CD1c-positive myeloid dendritic cell (primary cell): ENCODE results near the gene FBL.
"Not testable (repeated sequence)": the region's sequence is repeated elsewhere in the genome, so short reads cannot be mapped to it uniquely, and the experiment has no call there.

Experiments used
- DNase-seq: peaks from one replicate; pipeline ENCODE4 v3.0.0-alpha.2; 2016; ENCODE audit errors: extremely low spot score

FBL gene

GRCh38 chr19:39876486-39876885 lies 30.3 kb upstream of the FBL start:
- not testable (repeated sequence) for DNase-seq

- not testable (repeated sequence) for DNase-seq
Measured at GRCh38 chr19:39875401-39875864, 29.3 kb upstream of the FBL start.

- no peak for DNase-seq
Measured at GRCh38 chr19:39874404-39874803, 28.2 kb upstream of the FBL start.

- no peak for DNase-seq
Measured at GRCh38 chr19:39873385-39873784, 27.2 kb upstream of the FBL start.

- no peak for DNase-seq
Measured at GRCh38 chr19:39871886-39872866, 26.0 kb upstream of the FBL start.

GRCh38 chr19:39871362-39871761 lies 25.2 kb upstream of the FBL start:
- no peak for DNase-seq

- no peak for DNase-seq
Measured at GRCh38 chr19:39870171-39870971, 24.2 kb upstream of the FBL start.

GRCh38 chr19:39867952-39868351 lies 21.8 kb upstream of the FBL start:
- DNase-seq = no peak

GRCh38 chr19:39867133-39867532 lies 21.0 kb upstream of the FBL start:
- DNase-seq = no peak

- no peak for DNase-seq
Measured at GRCh38 chr19:39865953-39866352, 19.8 kb upstream of the FBL start.

GRCh38 chr19:39865186-39865585 lies 19.0 kb upstream of the FBL start:
- DNase-seq = no peak

- DNase-seq = no peak
Measured at GRCh38 chr19:39864118-39864517, 17.9 kb upstream of the FBL start.

GRCh38 chr19:39858541-39858940 lies 12.4 kb upstream of the FBL start:
- no peak for DNase-seq

- no peak for DNase-seq
Measured at GRCh38 chr19:39852882-39853281, 6.7 kb upstream of the FBL start.

- DNase-seq = no peak
Measured at GRCh38 chr19:39850892-39851291, 4.7 kb upstream of the FBL start.

- DNase-seq = no peak
Measured at GRCh38 chr19:39848392-39848791, 2.2 kb upstream of the FBL start.

- no peak for DNase-seq
Measured at GRCh38 chr19:39847525-39847924, 1.3 kb upstream of the FBL start.

- no peak for DNase-seq
Measured at GRCh38 chr19:39846678-39847486, 703 bp upstream of the FBL start.

GRCh38 chr19:39845584-39845932 lies 621 bp downstream of the FBL start:
- no peak for DNase-seq

- peak; percentile 2 for DNase-seq
Measured at GRCh38 chr19:39845172-39845571, 1.0 kb downstream of the FBL start.

- peak; percentile 64 for DNase-seq
Measured at GRCh38 chr19:39843919-39844793, 2.0 kb downstream of the FBL start.
